Measurements from ENCODE around the gene POLR1A. TPM values are rescaled to one million over a fixed set of nuclear protein-coding genes. Genes with fewer than 3 reads are reported as not detected.

POLR1A gene
- total and polyA plus RNA-seq, 9 donors = 10.4 to 24.2 (median 17.9) TPM

GRCh38 chr2:85983766-85984165 lies 121.9 kb downstream of the POLR1A start:
- Histone ChIP-seq H3K4me3 (ENCODE audit: low read length) (no peak overlapping the region), H3K36me3 (ENCODE audit: control insufficient read depth, insufficient read depth, low read length) (no peaks in the 10 kb centered on the region), H3K4me1 (ENCODE audit: control insufficient read depth, insufficient read depth, low read length) (peaks cover 20% of the 10 kb centered on the region), H3K9me3 (replicated peaks; ENCODE audit: control insufficient read depth, low read depth, low read length) (no peaks in the 10 kb centered on the region), H3K27ac (ENCODE audit: low read length) (no peak overlapping the region), H3K27me3 (ENCODE audit: control insufficient read depth, insufficient read depth, low read length) (no peaks in the 10 kb centered on the region)
- no peak for DNase-seq
- no CpG with 5 or more reads among the region's 6 CpGs for WGBS (ENCODE audit: insufficient coverage)

- no peak for DNase-seq
- H3K27me3 ChIP-seq (ENCODE audit: control insufficient read depth, insufficient read depth, low read length) = no peaks in the 10 kb centered on the region
- H3K36me3 ChIP-seq (ENCODE audit: control insufficient read depth, insufficient read depth, low read length) = no peaks in the 10 kb centered on the region
- no peaks in the 10 kb centered on the region for H3K9me3 ChIP-seq (replicated peaks; ENCODE audit: control insufficient read depth, low read depth, low read length)
- H3K4me3 ChIP-seq (ENCODE audit: low read length) = no peak overlapping the region
- H3K27ac ChIP-seq (ENCODE audit: low read length) = no peak overlapping the region
- peaks cover 7% of the 10 kb centered on the region for H3K4me1 ChIP-seq (ENCODE audit: control insufficient read depth, insufficient read depth, low read length)
- WGBS (ENCODE audit: insufficient coverage) = 80% methylated on average over 10 of the region's 12 CpGs
These were observed 124.0 kb downstream of the POLR1A start for GRCh38 chr2:85981579-85982247.

GRCh38 chr2:85978883-85979780 lies 126.6 kb downstream of the POLR1A start:
- Histone ChIP-seq H3K36me3 (ENCODE audit: control insufficient read depth, insufficient read depth, low read length) (no peaks in the 10 kb centered on the region), H3K4me3 (ENCODE audit: low read length) (no peak overlapping the region), H3K27ac (ENCODE audit: low read length) (no peak overlapping the region), H3K9me3 (replicated peaks; ENCODE audit: control insufficient read depth, low read depth, low read length) (no peaks in the 10 kb centered on the region), H3K27me3 (ENCODE audit: control insufficient read depth, insufficient read depth, low read length) (no peaks in the 10 kb centered on the region), H3K4me1 (ENCODE audit: control insufficient read depth, insufficient read depth, low read length) (peaks cover 25% of the 10 kb centered on the region)
- no CpG with 5 or more reads among the region's 3 CpGs for WGBS (ENCODE audit: insufficient coverage)
- DNase-seq = peak; percentile 59

DNA sequence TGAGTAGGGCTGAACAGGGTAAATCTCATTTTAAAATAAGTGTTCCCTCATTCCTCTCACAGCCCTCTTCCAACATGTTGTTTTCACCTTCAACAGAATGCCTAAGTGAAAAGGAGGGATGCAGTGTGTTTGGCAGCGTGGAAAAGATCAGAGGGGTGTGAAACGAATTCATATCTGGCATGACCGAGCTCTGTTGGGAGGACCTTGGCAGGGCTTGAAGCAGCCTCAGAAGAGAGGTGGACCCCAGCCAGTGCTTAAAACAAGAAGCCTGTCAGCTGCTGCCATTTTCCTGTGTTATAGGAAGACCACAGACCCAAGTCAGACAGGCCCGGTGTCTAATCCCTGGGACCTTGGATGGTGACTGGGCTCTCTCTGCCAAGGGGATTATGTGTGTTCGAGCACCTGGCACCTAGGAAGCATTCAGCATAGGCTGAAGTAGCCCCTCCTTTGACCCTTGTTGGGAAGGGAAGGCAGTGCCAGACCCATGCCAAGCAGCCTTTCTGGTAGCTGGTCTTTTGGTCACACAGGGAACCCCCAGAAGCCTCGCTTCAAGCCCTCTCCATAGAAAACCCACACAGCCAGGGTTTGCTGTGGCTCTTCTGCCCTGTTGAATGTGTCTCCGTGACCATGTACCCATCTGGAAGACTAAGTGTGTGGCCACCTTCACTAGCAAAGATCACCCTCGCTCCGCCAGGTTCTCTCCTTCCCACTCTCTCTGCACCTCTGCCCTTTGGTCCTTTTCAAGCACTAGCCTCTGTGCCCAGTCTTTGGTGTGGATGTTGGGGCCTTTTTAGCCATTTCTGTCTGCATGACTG lies 129.4 kb downstream of the POLR1A start:
- Histone ChIP-seq H3K36me3 (ENCODE audit: control insufficient read depth, insufficient read depth, low read length) (no peaks in the 10 kb centered on the region), H3K27ac (ENCODE audit: low read length) (peak overlapping the region; percentile 45)
- WGBS (ENCODE audit: insufficient coverage) = 53% methylated on average over 6 of the region's 9 CpGs

DNA sequence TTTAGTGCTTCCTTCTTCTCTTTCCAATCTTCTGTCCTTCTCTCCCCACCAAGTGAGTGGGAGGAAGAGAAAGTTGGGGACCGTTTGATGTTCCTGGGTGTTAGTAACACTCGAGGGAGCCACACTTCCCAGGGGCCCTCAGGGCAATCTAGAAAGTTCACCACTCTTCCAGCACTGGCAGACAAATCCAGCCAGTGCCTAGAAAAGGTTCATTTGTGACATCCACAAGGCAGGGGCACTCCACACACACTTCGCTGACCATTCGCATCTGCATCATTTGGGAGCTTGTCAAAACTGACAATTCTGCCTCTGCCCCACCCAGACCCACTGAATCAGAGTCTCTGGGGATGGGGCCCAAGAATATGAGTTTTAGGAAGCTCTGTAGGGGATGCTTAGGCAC lies 130.1 kb downstream of the POLR1A start:
- Histone ChIP-seq H3K4me1 (ENCODE audit: control insufficient read depth, insufficient read depth, low read length) (peaks cover 25% of the 10 kb centered on the region), H3K27ac (ENCODE audit: low read length) (peak overlapping the region; percentile 33), H3K36me3 (ENCODE audit: control insufficient read depth, insufficient read depth, low read length) (no peaks in the 10 kb centered on the region), H3K4me3 (ENCODE audit: low read length) (no peak overlapping the region), H3K27me3 (ENCODE audit: control insufficient read depth, insufficient read depth, low read length) (no peaks in the 10 kb centered on the region), H3K9me3 (replicated peaks; ENCODE audit: control insufficient read depth, low read depth, low read length) (no peaks in the 10 kb centered on the region)
- 80% methylated on average over 1 of the region's 4 CpGs for WGBS (ENCODE audit: insufficient coverage)
- no peak for DNase-seq

More for the DNA sequence above, 129.4 kb downstream of the POLR1A start:
- Histone ChIP-seq H3K4me1 (ENCODE audit: control insufficient read depth, insufficient read depth, low read length) (peaks cover 25% of the 10 kb centered on the region), H3K4me3 (ENCODE audit: low read length) (no peak overlapping the region), H3K9me3 (replicated peaks; ENCODE audit: control insufficient read depth, low read depth, low read length) (no peaks in the 10 kb centered on the region), H3K27me3 (ENCODE audit: control insufficient read depth, insufficient read depth, low read length) (no peaks in the 10 kb centered on the region)
- peak; percentile 84 for DNase-seq

DNA sequence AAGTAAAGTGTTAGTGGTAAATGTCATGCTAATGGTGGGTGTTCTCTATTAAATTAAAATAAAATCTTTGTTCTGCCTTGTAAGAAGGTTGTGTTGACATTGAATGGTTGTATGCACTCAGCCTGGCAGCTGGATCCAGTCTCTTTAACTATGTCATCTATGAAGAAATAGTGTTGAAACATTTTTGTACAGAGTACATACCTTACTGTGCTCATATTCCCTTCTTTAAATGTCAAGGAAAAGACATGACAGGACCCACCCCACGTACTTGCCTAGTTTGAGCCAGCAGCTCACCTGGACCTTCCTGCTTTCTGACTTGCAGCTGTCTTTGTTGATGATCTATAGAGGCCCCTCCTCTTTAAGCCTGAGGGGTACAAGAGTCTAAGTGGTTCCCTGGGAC lies 131.3 kb downstream of the POLR1A start:
- H3K27ac ChIP-seq (ENCODE audit: low read length) = no peak overlapping the region
- peaks cover 22% of the 10 kb centered on the region for H3K4me1 ChIP-seq (ENCODE audit: control insufficient read depth, insufficient read depth, low read length)
- no peaks in the 10 kb centered on the region for H3K9me3 ChIP-seq (replicated peaks; ENCODE audit: control insufficient read depth, low read depth, low read length)
- no peak for DNase-seq
- WGBS (ENCODE audit: insufficient coverage) = 57% methylated on average over 1 of the region's 1 CpG
- no peaks in the 10 kb centered on the region for H3K27me3 ChIP-seq (ENCODE audit: control insufficient read depth, insufficient read depth, low read length)
- H3K36me3 ChIP-seq (ENCODE audit: control insufficient read depth, insufficient read depth, low read length) = no peaks in the 10 kb centered on the region
- no peak overlapping the region for H3K4me3 ChIP-seq (ENCODE audit: low read length)

DNA sequence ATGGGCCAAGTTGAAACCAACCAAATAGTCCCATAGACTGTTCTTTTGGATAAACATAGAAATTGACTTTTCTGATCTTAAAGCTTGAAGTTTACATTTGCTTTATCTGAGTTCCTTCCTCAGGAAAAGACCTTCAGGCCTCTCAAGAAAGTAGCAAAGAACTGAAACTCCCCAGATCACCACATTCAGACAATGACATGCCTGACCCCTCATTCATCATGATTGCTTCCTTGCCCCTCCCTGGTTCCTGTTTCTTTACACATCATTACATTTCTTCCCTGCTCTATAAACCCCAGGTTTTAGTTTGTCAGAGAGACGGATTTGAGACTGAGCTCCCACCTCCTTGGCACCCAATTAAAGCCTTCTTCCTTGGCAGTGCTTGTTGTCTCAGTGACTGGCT lies 133.3 kb downstream of the POLR1A start:
- Histone ChIP-seq H3K4me3 (ENCODE audit: low read length) (no peak overlapping the region), H3K9me3 (replicated peaks; ENCODE audit: control insufficient read depth, low read depth, low read length) (no peaks in the 10 kb centered on the region), H3K4me1 (ENCODE audit: control insufficient read depth, insufficient read depth, low read length) (peaks cover 19% of the 10 kb centered on the region), H3K27ac (ENCODE audit: low read length) (no peak overlapping the region), H3K27me3 (ENCODE audit: control insufficient read depth, insufficient read depth, low read length) (no peaks in the 10 kb centered on the region), H3K36me3 (ENCODE audit: control insufficient read depth, insufficient read depth, low read length) (no peaks in the 10 kb centered on the region)
- DNase-seq = no peak
- WGBS (ENCODE audit: insufficient coverage) = no CpG with 5 or more reads among the region's 1 CpG

DNA sequence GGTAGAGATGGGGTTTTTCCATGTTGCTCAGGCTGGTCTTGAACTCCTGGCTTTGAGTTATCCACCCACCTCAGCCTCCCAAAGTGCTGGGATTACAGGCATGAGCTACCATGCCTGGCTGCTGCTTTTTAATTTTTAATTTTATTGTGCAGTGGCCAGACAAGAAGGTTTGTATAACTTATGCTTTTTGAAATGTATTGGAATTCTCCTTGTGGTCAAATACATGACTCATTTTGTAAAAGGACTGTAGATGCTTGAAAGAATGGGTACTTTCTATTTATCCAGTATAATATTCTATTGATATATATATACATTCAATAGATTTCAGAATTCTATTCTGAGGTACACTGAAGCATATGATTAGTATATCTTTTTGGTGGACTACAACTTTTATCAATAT lies 134.3 kb downstream of the POLR1A start:
- Histone ChIP-seq H3K4me1 (ENCODE audit: control insufficient read depth, insufficient read depth, low read length) (peaks cover 14% of the 10 kb centered on the region), H3K27ac (ENCODE audit: low read length) (no peak overlapping the region), H3K27me3 (ENCODE audit: control insufficient read depth, insufficient read depth, low read length) (no peaks in the 10 kb centered on the region), H3K4me3 (ENCODE audit: low read length) (no peak overlapping the region), H3K36me3 (ENCODE audit: control insufficient read depth, insufficient read depth, low read length) (no peaks in the 10 kb centered on the region), H3K9me3 (replicated peaks; ENCODE audit: control insufficient read depth, low read depth, low read length) (no peaks in the 10 kb centered on the region)
- DNase-seq = no peak

Data from muscle of leg (tissue), 11 donors.